Heart left ventricle (tissue), 13 donors: ENCODE data around the gene TRIM17.

Source experiments
- POLR2A ChIP-seq, 2 donors: fragments of 450-650 bp; IDR thresholded peaks; one replicate each; pipeline ENCODE4 v1.6.1; 2017; ENCODE audit warnings: antibody characterized with exemption in 2 of 2, mild to moderate bottlenecking in 2 of 2, moderate library complexity in 2 of 2
- TF ChIP-seq, protein P1 (sequence below), 12 donors: fragments of 200-600 bp; sonication (generic) in 4 of 12; IDR thresholded peaks; one replicate each; pipeline versions ENCODE4 v1.5.0 to v1.8.0; 2018 to 2022; ENCODE audit warnings: antibody characterized with exemption in 12 of 12, mild to moderate bottlenecking in 5 of 12
- donor health status: ischemic (EF 13 %, LVEDD 7.1; RV severe dilation, severe dysfunction).
- donor health status: DM: no; HTN: yes; CAD: no.
- donor health status: DM: no; HTN: no; CAD: no.
- donor health status: ischemic (EF 25% LVEDD 6.9; RV normal size, moderate dysfunction).
- donor health status: ischemic (EF 25% LVEDD 5.7; RV mildly dilated, moderate dysfunction).
- donor health status: ischemic (EF 35%, LVEDD 5.7; RV mildly dilated, moderate dysfunction).
- donor health status: nonischemic (EF 11% LVEDD 7.7; RV severe dilation, severe dysfunction).
- donor health status: DM: yes; HTN: yes; CAD: no.
- donor health status: PGD.
- donor health status: ischemic (EF 29% LVEDD 5.4; RV normal size, mild dysfunction).
- donor health status: nonischemic (EF 23%, LVEDD 6.1; RV moderate dilation, normal function).

DNA sequence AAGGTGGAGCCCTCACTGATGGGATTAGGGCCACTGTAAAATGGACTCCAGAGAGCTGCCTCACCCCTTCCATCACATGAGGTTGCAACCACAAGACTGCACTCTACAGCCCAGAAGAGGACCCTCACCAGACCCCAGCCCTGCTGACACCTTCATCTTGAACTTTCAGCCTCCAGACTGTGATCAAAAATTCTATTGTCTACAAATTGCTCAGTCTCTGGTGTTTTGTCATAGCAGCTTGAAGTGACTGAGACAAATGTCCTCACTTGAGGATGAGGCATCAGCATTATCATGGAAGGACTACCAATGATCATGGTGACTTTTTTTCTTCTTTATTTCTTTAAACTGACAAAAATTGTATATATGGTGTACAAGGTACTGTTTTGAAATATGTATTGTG lies 26.7 kb upstream of the TRIM17 start:
- TF ChIP-seq, protein P1, sequence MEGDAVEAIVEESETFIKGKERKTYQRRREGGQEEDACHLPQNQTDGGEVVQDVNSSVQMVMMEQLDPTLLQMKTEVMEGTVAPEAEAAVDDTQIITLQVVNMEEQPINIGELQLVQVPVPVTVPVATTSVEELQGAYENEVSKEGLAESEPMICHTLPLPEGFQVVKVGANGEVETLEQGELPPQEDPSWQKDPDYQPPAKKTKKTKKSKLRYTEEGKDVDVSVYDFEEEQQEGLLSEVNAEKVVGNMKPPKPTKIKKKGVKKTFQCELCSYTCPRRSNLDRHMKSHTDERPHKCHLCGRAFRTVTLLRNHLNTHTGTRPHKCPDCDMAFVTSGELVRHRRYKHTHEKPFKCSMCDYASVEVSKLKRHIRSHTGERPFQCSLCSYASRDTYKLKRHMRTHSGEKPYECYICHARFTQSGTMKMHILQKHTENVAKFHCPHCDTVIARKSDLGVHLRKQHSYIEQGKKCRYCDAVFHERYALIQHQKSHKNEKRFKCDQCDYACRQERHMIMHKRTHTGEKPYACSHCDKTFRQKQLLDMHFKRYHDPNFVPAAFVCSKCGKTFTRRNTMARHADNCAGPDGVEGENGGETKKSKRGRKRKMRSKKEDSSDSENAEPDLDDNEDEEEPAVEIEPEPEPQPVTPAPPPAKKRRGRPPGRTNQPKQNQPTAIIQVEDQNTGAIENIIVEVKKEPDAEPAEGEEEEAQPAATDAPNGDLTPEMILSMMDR (IDR thresholded peaks at IDR 0.05), result no peak
- TF ChIP-seq POLR2A (IDR thresholded peaks at IDR 0.05), result no peak
